Body of pancreas (tissue), 4 donors: ENCODE data around the gene PDE4D. TPM values are rescaled to one million over a fixed set of nuclear protein-coding genes. Genes with fewer than 3 reads are reported as not detected.

Experiments used
- ATAC-seq: fragments of 150-250 bp; one replicate; pipeline ENCODE4 v1.9.1; 2016
- DNase-seq, 4 donors: peaks; one replicate each; pipeline ENCODE4 v3.0.0-alpha.2; 2019
- H3K27ac ChIP-seq, 4 donors: fragments of 200-600 bp; sonication (generic); 1 replicate in 3 of 4; 2 replicates in 1 of 4; pipeline versions ENCODE4 v1.5.1 to v1.6.1; 2016 to 2019; ENCODE audit warnings: mild to moderate bottlenecking in 1 of 4, mixed read lengths in 1 of 4, moderate library complexity in 1 of 4
- H3K27me3 ChIP-seq, 2 donors: fragments of 200-600 bp; sonication (generic); one replicate each; pipeline ENCODE4 v1.6.0; 2016; ENCODE audit warnings: mild to moderate bottlenecking in 1 of 2
- H3K36me3 ChIP-seq, 2 donors: fragments of 200-600 bp; sonication (generic); replicated peaks in 1 of 2; 2 replicates each; pipeline ENCODE4 v1.5.1; 2016; ENCODE audit warnings: low read depth in 2 of 2; ENCODE audit not compliant: insufficient read depth in 1 of 2
- H3K4me1 ChIP-seq: fragments of 200-600 bp; sonication (generic); one replicate; pipeline ENCODE4 v1.6.0; 2016
- H3K4me3 ChIP-seq, 2 donors: fragments of 200-600 bp; sonication (generic); 1 replicate in 1 of 2; 2 replicates in 1 of 2; pipeline ENCODE4 v1.5.1; 2016 to 2019
- H3K9me3 ChIP-seq, 3 donors: fragments of 200-600 bp; sonication (generic); 1 replicate in 2 of 3; 2 replicates in 1 of 3; pipeline ENCODE4 v1.5.1; 2016
- POLR2A ChIP-seq, 3 donors: fragments of 450-650 bp; IDR thresholded peaks; one replicate each; pipeline ENCODE4 v1.6.1; 2016; ENCODE audit warnings: antibody characterized with exemption in 3 of 3, mild to moderate bottlenecking in 2 of 3
- WGBS, 2 donors: methylation state at CpG; one replicate each; pipeline ENCODE4 v1.1.5; 2017; 5-methylcytosine and 5-hydroxymethylcytosine counted together
- intact Hi-C: fragments of 100-400 bp; cut with DNase I; formaldehyde crosslinking; loops from one replicate; pipeline ENCODE4 v1.15.1; 2023
- total RNA-seq, 2 donors: library from RNA; depleted of rRNA; stranded (reverse); fragments of >200 nt; gene quantifications; one replicate each; pipeline ENCODE4 v1.1.0, GENCODE V29; 2016
- TF ChIP-seq, protein P1 (sequence below), 7 experiments: fragments of 450-650 bp in 4 of 7; fragments of 200-600 bp in 3 of 7; sonication (generic) in 3 of 7; IDR thresholded peaks; one replicate each; pipeline ENCODE4 v1.5.1; 2016 to 2019; ENCODE audit warnings: antibody characterized with exemption in 7 of 7

The PDE4D gene
- total RNA-seq, 2 donors from 2014 or later = 8.6 to 9.2 TPM

DNA sequence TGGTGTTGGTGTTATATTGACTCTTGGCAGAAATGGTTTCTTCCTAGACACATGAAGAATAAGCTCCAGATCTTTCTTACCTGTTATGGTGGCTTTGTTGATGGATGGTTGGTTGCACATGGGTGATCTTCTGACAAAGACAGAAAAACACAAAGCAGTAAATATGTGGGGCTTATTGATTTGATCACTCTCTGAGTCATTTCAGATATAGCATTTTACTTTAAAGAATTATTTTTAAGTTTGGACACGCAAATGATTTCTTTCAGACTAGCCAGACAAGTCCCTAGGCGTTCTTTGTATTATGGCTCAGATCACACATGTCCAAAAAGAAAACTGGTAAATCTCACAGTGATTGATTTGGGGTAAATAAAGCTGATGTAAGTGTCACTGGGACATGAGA lies 713.0 kb downstream of the PDE4D start:
- Histone ChIP-seq H3K4me1 (no peaks in the 10 kb centered on the region), H3K36me3 (no peaks in the 10 kb centered on the region), H3K27me3 (no peaks in the 10 kb centered on the region), H3K9me3 (no peaks in the 10 kb centered on the region), H3K27ac (no peak overlapping the region), H3K4me3 (no peak overlapping the region)
- whole genome bisulfite sequencing, 2 donors = 88 to 92% methylated on average over 2 of the region's 2 CpGs
- intact Hi-C loops = no loop called here
- DNase-seq = no peak
- TF ChIP-seq, protein P1, sequence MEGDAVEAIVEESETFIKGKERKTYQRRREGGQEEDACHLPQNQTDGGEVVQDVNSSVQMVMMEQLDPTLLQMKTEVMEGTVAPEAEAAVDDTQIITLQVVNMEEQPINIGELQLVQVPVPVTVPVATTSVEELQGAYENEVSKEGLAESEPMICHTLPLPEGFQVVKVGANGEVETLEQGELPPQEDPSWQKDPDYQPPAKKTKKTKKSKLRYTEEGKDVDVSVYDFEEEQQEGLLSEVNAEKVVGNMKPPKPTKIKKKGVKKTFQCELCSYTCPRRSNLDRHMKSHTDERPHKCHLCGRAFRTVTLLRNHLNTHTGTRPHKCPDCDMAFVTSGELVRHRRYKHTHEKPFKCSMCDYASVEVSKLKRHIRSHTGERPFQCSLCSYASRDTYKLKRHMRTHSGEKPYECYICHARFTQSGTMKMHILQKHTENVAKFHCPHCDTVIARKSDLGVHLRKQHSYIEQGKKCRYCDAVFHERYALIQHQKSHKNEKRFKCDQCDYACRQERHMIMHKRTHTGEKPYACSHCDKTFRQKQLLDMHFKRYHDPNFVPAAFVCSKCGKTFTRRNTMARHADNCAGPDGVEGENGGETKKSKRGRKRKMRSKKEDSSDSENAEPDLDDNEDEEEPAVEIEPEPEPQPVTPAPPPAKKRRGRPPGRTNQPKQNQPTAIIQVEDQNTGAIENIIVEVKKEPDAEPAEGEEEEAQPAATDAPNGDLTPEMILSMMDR (IDR thresholded peaks at IDR 0.05) = no peak
- no peak for TF ChIP-seq POLR2A (IDR thresholded peaks at IDR 0.05)
- ATAC-seq = no peak

DNA sequence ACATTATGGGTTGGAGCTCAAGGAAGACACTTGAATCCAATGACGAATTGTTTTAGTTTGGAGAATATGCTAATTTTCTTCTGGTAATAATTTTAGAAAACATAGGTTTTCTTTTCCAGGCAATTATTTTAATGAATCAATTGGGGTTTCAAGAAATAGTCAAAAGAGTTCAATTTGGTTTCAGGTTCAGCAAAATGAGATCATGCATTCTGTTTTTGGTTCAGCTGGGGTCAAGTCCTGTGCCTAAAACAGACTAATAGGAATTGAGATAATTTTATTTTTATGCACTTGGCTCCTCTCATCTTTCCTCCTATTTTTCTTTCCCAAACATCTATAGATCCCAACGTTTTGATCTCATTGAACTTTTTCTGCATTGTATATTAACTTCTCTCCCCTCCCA lies 713.8 kb downstream of the PDE4D start:
- whole genome bisulfite sequencing, 2 donors = 62 to 63% methylated on average over 2 of the region's 2 CpGs
- DNase-seq = no peak
- TF ChIP-seq, protein P1 (IDR thresholded peaks at IDR 0.05) = no peak
- no peak for TF ChIP-seq POLR2A (IDR thresholded peaks at IDR 0.05)
- no peaks in the 10 kb centered on the region for H3K4me1 ChIP-seq
- no peaks in the 10 kb centered on the region for H3K27me3 ChIP-seq
- H3K27ac ChIP-seq = no peak overlapping the region
- intact Hi-C loops = loop anchor here (10.0 kb wide), 1 partner anchor 295 kb away; no protein-coding TSS in a partner anchor
- H3K4me3 ChIP-seq = no peak overlapping the region
- no peak for ATAC-seq
- no peaks in the 10 kb centered on the region for H3K36me3 ChIP-seq
- H3K9me3 ChIP-seq = no peaks in the 10 kb centered on the region

GRCh38 chr5:59178482-59178881 lies 715.0 kb downstream of the PDE4D start:
- intact Hi-C loops = loop anchor here (10.0 kb wide), 1 partner anchor 294 kb away; no protein-coding TSS in a partner anchor

DNA sequence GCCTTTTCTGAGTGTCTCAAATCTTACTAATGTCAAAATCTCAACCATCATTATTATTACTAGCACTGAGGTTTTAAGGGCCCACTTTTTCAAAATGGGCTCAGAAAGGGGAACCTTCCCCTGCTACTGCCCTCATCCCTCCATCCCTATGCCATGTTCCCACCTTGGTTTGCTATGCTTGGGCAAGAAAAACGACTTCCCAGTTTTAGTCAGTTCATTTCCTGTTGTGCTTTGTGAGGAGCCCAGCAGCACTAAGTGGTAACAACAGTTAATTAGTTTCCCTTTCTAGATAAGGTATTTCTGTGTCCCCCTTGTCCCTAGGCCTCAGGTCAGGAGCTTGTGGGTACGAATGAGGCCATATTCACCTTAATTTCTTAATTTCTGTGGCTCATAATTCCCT lies 715.5 kb downstream of the PDE4D start:
- no peaks in the 10 kb centered on the region for H3K9me3 ChIP-seq
- no peak overlapping the region for H3K4me3 ChIP-seq
- H3K27me3 ChIP-seq = no peaks in the 10 kb centered on the region
- WGBS, 2 donors = 44 to 53% methylated on average over 2 of the region's 2 CpGs
- TF ChIP-seq, protein P1 (IDR thresholded peaks at IDR 0.05) = no peak
- no peak for TF ChIP-seq POLR2A (IDR thresholded peaks at IDR 0.05)
- H3K36me3 ChIP-seq = no peaks in the 10 kb centered on the region
- DNase-seq (no peak), ATAC-seq (no peak)
- intact Hi-C loops = loop anchor here (10.0 kb wide), 1 partner anchor 293 kb away; no protein-coding TSS in a partner anchor
- H3K4me1 ChIP-seq = no peaks in the 10 kb centered on the region
- H3K27ac ChIP-seq = no peak overlapping the region

More at GRCh38 chr5:59178482-59178881, 715.0 kb downstream of the PDE4D start:
- Histone ChIP-seq H3K36me3 (no peaks in the 10 kb centered on the region), H3K4me3 (no peak overlapping the region), H3K9me3 (no peaks in the 10 kb centered on the region), H3K27ac (no peak overlapping the region), H3K4me1 (no peaks in the 10 kb centered on the region), H3K27me3 (no peaks in the 10 kb centered on the region)
- 85 to 100% methylated on average over 1 of the region's 1 CpG for WGBS, 2 donors
- no peak for TF ChIP-seq POLR2A (IDR thresholded peaks at IDR 0.05)
- TF ChIP-seq, protein P1 (IDR thresholded peaks at IDR 0.05) = no peak
- DNase-seq (no peak), ATAC-seq (no peak)

DNA sequence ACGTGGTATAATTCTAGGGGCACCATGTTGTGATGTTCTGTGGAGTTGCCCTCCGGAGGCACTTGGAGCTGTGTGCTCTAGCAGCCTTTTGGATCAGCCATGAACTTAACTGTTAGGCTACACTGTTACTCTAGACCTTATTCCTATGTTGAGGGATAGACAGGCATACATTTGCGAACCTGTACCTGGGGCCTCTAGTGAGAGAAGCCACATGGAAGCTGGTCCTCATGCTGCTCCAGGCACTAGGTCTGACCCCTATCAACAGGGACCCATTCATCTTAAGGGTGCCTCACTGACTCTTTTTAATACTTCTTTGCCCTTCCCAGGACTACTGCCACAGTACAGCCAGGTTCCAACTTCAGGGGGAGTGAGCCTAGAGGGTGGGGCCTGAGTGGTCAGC lies 715.9 kb downstream of the PDE4D start:
- Histone ChIP-seq H3K27me3 (no peaks in the 10 kb centered on the region), H3K36me3 (no peaks in the 10 kb centered on the region), H3K9me3 (no peaks in the 10 kb centered on the region), H3K4me1 (no peaks in the 10 kb centered on the region), H3K27ac (no peak overlapping the region), H3K4me3 (no peak overlapping the region)
- WGBS, 2 donors = 73 to 86% methylated on average over 3 of the region's 3 CpGs
- DNase-seq (no peak), ATAC-seq (no peak)
- intact Hi-C loops = loop anchor here (10.0 kb wide), 1 partner anchor 293 kb away; no protein-coding TSS in a partner anchor
- no peak for TF ChIP-seq POLR2A (IDR thresholded peaks at IDR 0.05)
- TF ChIP-seq, protein P1 (IDR thresholded peaks at IDR 0.05) = no peak
